ENCODE results near the gene TUFT1.
"Not testable (repeated sequence)": the region's sequence is repeated elsewhere in the genome, so short reads cannot be mapped to it uniquely, and the experiment has no call there.

The TUFT1 gene

GRCh38 chr1:151512801-151513625 lies 27.1 kb upstream of the TUFT1 start:
- peak; percentile 62 for DNase-seq

GRCh38 chr1:151513626-151514121 lies 26.4 kb upstream of the TUFT1 start:
- no peak for DNase-seq

GRCh38 chr1:151514366-151514765 lies 25.7 kb upstream of the TUFT1 start:
- no peak for DNase-seq

- no peak for DNase-seq
Measured at GRCh38 chr1:151515265-151515664, 24.8 kb upstream of the TUFT1 start.

- DNase-seq, result no peak
Measured at GRCh38 chr1:151516031-151516511, 24.0 kb upstream of the TUFT1 start.

GRCh38 chr1:151518431-151518830 lies 21.7 kb upstream of the TUFT1 start:
- DNase-seq, result no peak

GRCh38 chr1:151518936-151519335 lies 21.2 kb upstream of the TUFT1 start:
- no peak for DNase-seq

- no peak for DNase-seq
Measured at GRCh38 chr1:151519667-151520066, 20.4 kb upstream of the TUFT1 start.

GRCh38 chr1:151520359-151520758 lies 19.8 kb upstream of the TUFT1 start:
- no peak for DNase-seq

- not testable (repeated sequence) for DNase-seq
Measured at GRCh38 chr1:151522427-151522826, 17.7 kb upstream of the TUFT1 start.

- DNase-seq, result no peak
Measured at GRCh38 chr1:151523326-151523725, 16.8 kb upstream of the TUFT1 start.

- DNase-seq, result no peak
Measured at GRCh38 chr1:151524736-151525135, 15.4 kb upstream of the TUFT1 start.

- no peak for DNase-seq
Measured at GRCh38 chr1:151526735-151527525, 13.2 kb upstream of the TUFT1 start.

GRCh38 chr1:151529211-151529702 lies 10.9 kb upstream of the TUFT1 start:
- DNase-seq, result no peak

- no peak for DNase-seq
Measured at GRCh38 chr1:151529781-151530180, 10.3 kb upstream of the TUFT1 start.

- DNase-seq, result no peak
Measured at GRCh38 chr1:151530461-151530860, 9.6 kb upstream of the TUFT1 start.

GRCh38 chr1:151533870-151534269 lies 6.2 kb upstream of the TUFT1 start:
- DNase-seq, result no peak

GRCh38 chr1:151534662-151535278 lies 5.3 kb upstream of the TUFT1 start:
- peak; percentile 82 for DNase-seq

- no peak for DNase-seq
Measured at GRCh38 chr1:151535326-151536271, 4.5 kb upstream of the TUFT1 start.

GRCh38 chr1:151536499-151536898 lies 3.6 kb upstream of the TUFT1 start:
- no peak for DNase-seq

GRCh38 chr1:151537112-151537511 lies 3.0 kb upstream of the TUFT1 start:
- no peak for DNase-seq

Measured in NCI-H82 (cell line).